Fibroblast of skin of right quadriceps (primary cell): Measurements from ENCODE around the gene INO80B.
A peak's percentile ranks its signal among the peaks of the same experiment; 100 is the strongest.

Source experiments
- DNase-seq: peaks from one replicate; pipeline ENCODE4 v3.0.0-alpha.2; 2013

Gene INO80B

DNA sequence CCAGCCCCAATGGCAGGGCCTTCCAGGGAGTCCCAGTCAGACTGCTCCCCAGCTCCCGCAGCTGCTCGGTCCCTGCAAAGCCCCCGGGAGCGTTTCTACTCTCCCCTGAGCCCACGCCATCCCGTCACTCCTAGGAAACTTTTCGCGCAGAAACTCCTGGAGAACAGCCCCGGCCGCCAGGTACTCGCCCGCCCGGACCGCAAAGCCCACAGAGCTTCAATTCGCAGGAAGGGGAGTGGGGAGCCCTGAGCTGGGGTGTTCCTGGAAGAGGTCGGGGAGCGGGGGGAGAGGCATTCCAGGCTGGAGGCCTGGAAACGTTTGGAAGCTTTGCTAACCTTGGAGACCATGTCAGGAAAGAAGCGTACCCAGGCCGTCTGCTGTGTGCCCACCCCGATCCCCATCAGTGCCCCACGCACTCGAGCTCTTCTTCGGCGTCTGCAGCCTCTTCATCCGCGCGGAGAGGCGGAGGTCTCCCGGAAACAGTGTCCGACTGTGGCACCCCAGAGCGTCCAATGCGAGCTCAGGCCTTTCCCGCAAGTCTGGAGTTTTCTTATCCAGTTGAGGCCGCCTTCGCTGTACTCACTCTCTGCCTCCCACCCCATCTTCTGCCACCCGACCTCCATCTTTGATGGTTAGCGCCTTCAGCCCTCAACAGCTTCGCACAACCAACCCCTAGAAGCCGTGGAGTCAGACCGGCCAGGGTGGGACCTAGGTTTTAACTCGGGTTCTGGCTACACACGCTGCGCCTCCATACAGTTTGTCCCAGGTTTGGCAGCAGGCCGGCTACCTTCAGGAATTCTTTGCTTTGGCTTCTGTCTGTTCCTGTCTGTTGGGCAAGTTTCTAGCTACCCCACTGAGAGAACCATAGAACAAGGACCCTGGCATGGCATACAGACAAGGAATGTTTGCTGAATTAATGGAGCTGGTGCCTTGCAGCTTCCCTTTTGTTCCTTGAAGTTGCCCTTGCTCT lies 48.9 kb downstream of the INO80B start:
- DNase-seq: no peak

DNA sequence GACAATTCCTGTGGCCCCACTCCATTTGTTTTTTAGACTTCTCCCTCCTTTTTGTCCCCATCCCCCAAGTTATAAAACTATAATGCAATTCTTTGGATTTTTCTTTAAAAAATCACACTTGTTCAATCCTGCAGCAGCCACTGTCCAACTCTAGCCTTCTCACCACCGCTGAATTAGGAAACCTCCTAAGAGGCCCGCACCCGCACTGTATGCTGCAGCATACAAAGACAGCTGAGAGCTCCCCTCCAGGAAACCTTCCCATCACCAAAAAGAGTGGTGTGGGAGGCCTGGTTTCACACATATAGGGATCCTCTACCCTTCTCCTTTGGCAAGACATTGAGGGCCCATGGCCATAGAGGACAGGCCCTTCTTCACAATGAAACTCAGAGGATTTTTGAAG lies 49.7 kb downstream of the INO80B start:
- no peak for DNase-seq

DNA sequence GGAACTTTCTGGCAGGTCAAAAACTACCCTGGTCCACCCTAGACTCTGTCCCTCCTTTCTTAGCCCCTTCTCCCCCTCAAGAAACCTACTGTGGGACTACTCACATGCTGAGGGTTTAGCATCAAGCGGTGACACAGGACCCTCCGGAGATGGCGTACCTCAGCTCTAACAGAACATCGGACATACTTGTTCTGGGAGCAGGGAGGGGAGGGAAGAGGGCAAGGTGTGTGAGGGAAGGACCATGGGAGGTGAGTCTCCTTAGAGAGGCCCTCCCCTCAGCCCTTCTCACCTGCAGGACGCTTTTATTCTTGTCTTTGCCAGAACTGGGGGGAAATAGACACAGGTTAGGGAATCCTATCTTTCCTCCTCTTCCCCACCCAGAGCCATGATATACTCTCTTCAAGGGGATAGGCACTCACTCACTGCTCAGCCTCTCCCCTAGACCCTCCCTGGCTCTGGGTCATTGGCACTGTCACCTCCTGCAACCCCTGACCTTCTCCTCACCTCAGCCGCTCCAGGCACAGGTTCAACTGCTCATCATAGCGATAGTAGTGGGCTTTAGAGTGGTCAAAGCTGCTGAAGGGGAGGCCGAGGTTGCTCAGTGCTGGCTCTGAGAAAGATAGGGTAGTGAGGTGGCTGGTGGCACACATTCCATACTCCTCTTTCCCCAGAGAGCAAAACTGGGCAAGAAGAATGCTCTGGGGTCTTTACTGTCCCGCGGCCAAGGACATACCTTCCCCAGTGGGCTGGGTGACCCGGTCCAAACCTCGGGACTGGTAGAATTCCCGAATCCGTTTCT lies 50.8 kb downstream of the INO80B start:
- no peak for DNase-seq

DNA sequence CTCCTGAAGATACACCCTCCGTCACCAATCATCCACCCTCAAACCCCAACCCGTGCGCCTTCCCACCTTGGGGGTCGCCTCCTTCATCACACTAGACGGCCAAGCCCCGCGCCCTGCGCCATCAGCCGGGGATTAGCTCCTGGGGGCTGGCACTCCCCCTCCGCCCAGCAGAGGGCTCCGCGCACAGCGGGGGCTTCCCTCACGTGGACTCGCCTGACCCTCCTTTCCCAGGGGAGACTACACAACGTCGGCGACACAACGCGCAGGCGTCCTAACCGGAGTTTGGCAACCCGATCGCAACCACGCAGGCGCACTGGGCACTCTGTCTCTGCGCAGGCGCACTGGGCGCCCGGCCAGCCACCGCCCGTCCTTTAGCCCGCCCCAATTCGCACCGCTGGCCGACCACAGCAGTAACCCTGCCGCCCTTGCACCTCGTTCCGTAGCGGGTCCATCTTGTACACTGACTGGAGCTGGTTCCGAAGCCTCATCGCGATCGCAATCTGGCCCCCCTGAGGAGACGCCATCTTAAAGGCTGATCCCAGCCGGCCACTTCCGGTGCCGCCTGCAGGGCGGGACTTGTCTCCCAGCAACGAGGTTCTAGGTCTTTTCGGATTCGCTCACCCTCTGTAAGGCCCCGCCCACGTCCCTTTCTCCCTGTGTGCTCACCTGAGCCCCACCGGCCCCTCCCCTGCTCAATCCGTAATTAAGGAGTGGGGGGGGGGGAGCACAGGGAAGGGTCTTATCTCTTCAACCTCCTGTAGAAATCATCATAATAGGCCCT lies 52.4 kb downstream of the INO80B start, which contains the start of gene PCGF1:
TSS of gene PCGF1 (minus strand) at position 551 of the 781 bp plus-strand sequence. CDS start at position 524, 27 bp downstream.
- peak; percentile 98 for DNase-seq
